ENCODE measurements around the gene GINS2. TPM values are rescaled to one million over a fixed set of nuclear protein-coding genes. Genes with fewer than 3 reads are reported as not detected.

Gene GINS2
- total and polyA plus RNA-seq, 9 donors, result 0.23 to 1.6 (median 1.4) TPM

DNA sequence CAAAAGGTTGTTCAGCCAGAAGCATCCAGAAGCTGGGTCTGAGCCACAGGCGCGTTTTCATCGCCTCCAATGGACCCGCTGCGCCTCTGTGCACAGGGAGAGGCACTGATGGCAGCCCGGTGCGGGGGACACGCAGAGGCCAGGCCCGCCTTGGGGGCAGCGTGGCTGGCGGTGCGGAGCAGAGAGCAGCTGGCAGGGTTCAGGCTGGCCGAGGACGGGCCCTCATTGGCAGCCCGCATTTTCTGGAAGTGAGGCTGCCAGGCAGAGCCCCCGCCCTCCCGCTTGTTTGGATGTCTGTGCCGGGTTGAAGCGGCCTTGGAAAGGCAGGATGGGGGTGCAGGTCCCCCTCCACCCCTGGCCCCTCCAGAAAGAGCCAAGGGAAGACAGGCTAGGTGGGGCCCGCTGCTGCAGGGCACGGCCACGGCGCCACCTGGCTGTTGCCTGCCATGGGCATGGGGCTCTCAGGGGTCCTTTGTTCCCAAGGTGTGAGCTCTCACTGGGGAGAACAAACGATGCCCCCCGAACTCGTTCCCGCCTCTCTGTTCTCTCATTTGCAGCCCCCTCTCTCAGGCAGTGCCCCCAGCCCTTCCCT lies 56.9 kb downstream of the GINS2 start:
- Histone ChIP-seq H3K36me3 (no peaks in the 10 kb centered on the region), H3K4me3 (no peak overlapping the region), H3K9me3 (no peaks in the 10 kb centered on the region), H3K4me1 (ENCODE audit: insufficient read depth) (peaks cover 8% of the 10 kb centered on the region), H3K27ac (no peak overlapping the region), H3K27me3 (no peaks in the 10 kb centered on the region)
- 61 to 83% (median 63%) methylated on average over 21 to 27 of the region's 27 CpGs for WGBS, 3 donors
- DNase-seq, result no peak
- TF ChIP-seq, protein P1, sequence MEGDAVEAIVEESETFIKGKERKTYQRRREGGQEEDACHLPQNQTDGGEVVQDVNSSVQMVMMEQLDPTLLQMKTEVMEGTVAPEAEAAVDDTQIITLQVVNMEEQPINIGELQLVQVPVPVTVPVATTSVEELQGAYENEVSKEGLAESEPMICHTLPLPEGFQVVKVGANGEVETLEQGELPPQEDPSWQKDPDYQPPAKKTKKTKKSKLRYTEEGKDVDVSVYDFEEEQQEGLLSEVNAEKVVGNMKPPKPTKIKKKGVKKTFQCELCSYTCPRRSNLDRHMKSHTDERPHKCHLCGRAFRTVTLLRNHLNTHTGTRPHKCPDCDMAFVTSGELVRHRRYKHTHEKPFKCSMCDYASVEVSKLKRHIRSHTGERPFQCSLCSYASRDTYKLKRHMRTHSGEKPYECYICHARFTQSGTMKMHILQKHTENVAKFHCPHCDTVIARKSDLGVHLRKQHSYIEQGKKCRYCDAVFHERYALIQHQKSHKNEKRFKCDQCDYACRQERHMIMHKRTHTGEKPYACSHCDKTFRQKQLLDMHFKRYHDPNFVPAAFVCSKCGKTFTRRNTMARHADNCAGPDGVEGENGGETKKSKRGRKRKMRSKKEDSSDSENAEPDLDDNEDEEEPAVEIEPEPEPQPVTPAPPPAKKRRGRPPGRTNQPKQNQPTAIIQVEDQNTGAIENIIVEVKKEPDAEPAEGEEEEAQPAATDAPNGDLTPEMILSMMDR (IDR thresholded peaks at IDR 0.05), result no peak
- TF ChIP-seq EP300 (IDR thresholded peaks at IDR 0.05), result no peak
- no peak for TF ChIP-seq POLR2A (IDR thresholded peaks at IDR 0.05)
- intact Hi-C loops (cut with DNase I), result no loop called here

DNA sequence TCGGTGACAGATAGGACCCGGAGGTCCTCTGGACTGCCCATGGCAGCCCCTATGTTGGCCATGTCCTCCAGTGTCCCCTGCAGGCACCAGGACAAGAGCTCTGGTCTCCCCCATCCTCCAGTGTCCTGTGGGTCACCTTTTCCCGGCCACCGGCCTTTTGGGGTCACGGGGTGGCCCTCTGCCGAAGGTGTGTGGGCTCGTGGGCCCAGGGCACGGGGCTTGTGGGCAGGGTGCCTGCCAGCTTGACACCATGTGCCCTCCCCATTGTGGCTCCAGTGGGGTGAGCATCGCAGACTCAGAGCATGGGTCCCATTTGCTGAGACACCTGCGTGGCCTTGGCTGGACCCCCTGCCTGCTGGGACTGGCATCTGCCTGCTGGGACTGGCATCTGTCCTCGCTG lies 57.5 kb downstream of the GINS2 start:
- Histone ChIP-seq H3K27me3 (no peaks in the 10 kb centered on the region), H3K4me1 (ENCODE audit: insufficient read depth) (peaks cover 9% of the 10 kb centered on the region), H3K36me3 (no peaks in the 10 kb centered on the region), H3K27ac (no peak overlapping the region), H3K9me3 (no peaks in the 10 kb centered on the region), H3K4me3 (no peak overlapping the region)
- TF ChIP-seq EP300 (IDR thresholded peaks at IDR 0.05) (no peak), POLR2A (IDR thresholded peaks at IDR 0.05) (no peak)
- TF ChIP-seq, protein P1 (IDR thresholded peaks at IDR 0.05), result no peak
- no peak for DNase-seq
- intact Hi-C loops (cut with DNase I), result no loop called here
- 92 to 96% (median 94%) methylated on average over 11 of the region's 11 CpGs for WGBS, 3 donors

DNA sequence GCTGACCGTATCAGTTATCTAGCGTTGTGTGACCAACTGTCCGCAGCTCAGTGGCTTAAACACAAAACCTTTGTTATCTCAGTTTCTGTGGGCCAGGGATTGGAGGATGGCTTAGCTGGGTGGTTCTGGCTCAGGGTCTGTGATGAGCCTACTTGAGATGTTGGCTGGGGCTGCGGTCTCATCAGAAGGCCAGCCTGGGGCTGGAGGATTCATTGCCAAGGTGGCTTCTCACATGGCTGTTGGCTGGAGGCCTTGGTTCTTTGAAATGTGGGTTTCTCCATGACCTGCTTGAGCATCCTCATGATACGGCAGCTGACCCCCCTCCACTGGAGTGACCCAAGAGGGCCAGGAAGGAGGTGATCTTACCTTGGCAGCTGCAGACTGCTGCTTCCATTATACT lies 58.9 kb downstream of the GINS2 start:
- DNase-seq, result no peak
- intact Hi-C loops (cut with DNase I), result no loop called here
- H3K27ac ChIP-seq, result no peak overlapping the region
- H3K9me3 ChIP-seq, result no peaks in the 10 kb centered on the region
- H3K36me3 ChIP-seq, result no peaks in the 10 kb centered on the region
- peaks cover 15% of the 10 kb centered on the region for H3K4me1 ChIP-seq (ENCODE audit: insufficient read depth)
- TF ChIP-seq, protein P1 (IDR thresholded peaks at IDR 0.05), result no peak
- TF ChIP-seq EP300 (IDR thresholded peaks at IDR 0.05), result no peak
- TF ChIP-seq POLR2A (IDR thresholded peaks at IDR 0.05), result no peak
- no peak overlapping the region for H3K4me3 ChIP-seq
- no peaks in the 10 kb centered on the region for H3K27me3 ChIP-seq
- WGBS, 3 donors, result 95 to 100% (median 97%) methylated on average over 5 of the region's 5 CpGs

DNA sequence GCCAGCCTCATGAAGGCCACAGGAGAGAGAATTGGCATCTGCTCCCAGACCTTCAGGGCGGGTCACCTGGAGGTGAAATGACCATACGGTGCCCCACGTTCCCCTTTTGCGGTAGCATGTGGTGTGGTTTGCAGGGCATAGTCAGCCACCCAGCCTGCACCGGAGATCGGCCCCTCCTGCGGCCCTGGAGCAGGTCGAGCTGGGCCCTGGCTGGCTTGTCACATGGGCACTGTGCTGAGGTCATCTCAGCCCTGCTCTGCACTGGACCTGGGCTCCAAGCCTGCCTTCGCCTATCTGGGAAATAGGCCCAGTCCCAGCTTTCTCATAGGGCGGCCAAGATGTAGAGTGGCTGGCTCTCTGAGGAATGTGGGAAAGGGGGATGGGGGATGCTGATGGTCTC lies 59.4 kb downstream of the GINS2 start:
- TF ChIP-seq, protein P1 (IDR thresholded peaks at IDR 0.05), result no peak
- TF ChIP-seq POLR2A (IDR thresholded peaks at IDR 0.05) (no peak), EP300 (IDR thresholded peaks at IDR 0.05) (no peak)
- 97 to 99% (median 98%) methylated on average over 3 to 10 of the region's 10 CpGs for WGBS, 3 donors
- Histone ChIP-seq H3K9me3 (no peaks in the 10 kb centered on the region), H3K27me3 (no peaks in the 10 kb centered on the region), H3K27ac (no peak overlapping the region), H3K36me3 (no peaks in the 10 kb centered on the region), H3K4me1 (ENCODE audit: insufficient read depth) (peaks cover 15% of the 10 kb centered on the region), H3K4me3 (no peak overlapping the region)
- intact Hi-C loops (cut with DNase I), result no loop called here
- DNase-seq, result no peak

Data from ovary (tissue), 9 donors.